Measurements from ENCODE around the gene MED8.

Gene MED8

GRCh38 chr1:43337588-43337987 lies 52.0 kb downstream of the MED8 start, which contains the start of gene MPL:
Gene MPL (plus strand): TSS chr1:43337818. CDS start chr1:43337849, 31 bp downstream.
- no peaks in the 10 kb centered on the region for H3K4me1 ChIP-seq (ENCODE audit: control insufficient read depth, insufficient read depth, low read length)
- no peak within 1 kb of the TSS for H3K4me3 ChIP-seq (ENCODE audit: low read depth, low read length)
- H3K27me3 ChIP-seq (ENCODE audit: control insufficient read depth, insufficient read depth, low read length): no peaks in the 10 kb centered on the region
- H3K9ac ChIP-seq (ENCODE audit: low read depth, low read length): no peak within 1 kb of the TSS
- H3K9me3 ChIP-seq (ENCODE audit: control insufficient read depth, insufficient read depth, low read length): no peaks in the 10 kb centered on the region
- no peaks in the 10 kb centered on the region for H3K36me3 ChIP-seq (ENCODE audit: control insufficient read depth, insufficient read depth, low read length)

- H3K9me3 ChIP-seq (ENCODE audit: control insufficient read depth, insufficient read depth, low read length): no peaks in the 10 kb centered on the region
- H3K4me1 ChIP-seq (ENCODE audit: control insufficient read depth, insufficient read depth, low read length): peaks cover 3% of the 10 kb centered on the region
- H3K9ac ChIP-seq (ENCODE audit: low read depth, low read length): no peak overlapping the region
- H3K27me3 ChIP-seq (ENCODE audit: control insufficient read depth, insufficient read depth, low read length): no peaks in the 10 kb centered on the region
- H3K4me3 ChIP-seq (ENCODE audit: low read depth, low read length): no peak overlapping the region
- H3K36me3 ChIP-seq (ENCODE audit: control insufficient read depth, insufficient read depth, low read length): no peaks in the 10 kb centered on the region
Measured at GRCh38 chr1:43334453-43335205, 55.0 kb downstream of the MED8 start.

Measured in iPS-15b (cell line).